ENCODE measurements around the gene DIAPH2.

The DIAPH2 gene

DNA sequence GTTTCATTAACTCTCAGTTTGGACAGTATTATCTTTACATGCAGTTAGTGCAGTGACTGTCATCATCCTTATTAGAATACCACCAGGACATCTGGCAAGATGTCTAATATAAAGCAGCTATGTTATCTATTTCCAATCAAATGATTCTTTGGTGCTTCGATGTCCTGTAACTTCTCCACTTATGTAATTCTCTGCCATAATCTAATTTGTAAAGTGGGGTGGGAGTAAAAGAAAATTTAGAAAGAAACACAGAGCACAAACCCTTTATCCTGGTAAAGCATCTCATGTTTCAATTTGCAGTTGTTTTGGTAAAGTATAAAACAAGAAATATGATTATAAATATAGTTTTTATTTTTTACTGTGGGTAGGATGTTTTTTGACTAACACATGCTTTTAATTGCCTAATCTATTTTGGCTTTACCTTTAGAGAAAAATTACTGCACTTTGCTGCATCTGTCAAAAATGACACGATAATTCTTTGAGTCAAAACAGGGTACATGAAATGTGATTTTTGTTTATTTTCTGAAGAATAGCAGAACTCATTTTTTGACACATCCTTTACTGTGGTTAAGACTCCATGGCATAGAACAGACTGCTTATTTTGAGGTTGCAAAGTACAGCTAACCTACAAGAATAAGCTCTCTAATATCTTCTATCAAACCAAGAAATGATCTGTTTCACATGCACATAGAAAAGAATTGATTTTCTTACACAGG, 581.9 kb downstream of the DIAPH2 start:
- Histone ChIP-seq H3K9me3 (no peaks in the 10 kb centered on the region), H3K27me3 (ENCODE audit: low read depth) (0 out of 2 replicates have a peak, but pooled peaks cover 3% of the 10 kb centered on the region), H3K4me3 (no peak overlapping the region), H3K4me1 (peaks cover 26% of the 10 kb centered on the region), H3K36me3 (replicated peaks) (no peaks in the 10 kb centered on the region)
- no peak for DNase-seq (ENCODE audit: low spot score in 2 of 2)
- in situ Hi-C loops (cut with MboI; ENCODE audit: low sequenced_read_pairs), result no loop called here

DNA sequence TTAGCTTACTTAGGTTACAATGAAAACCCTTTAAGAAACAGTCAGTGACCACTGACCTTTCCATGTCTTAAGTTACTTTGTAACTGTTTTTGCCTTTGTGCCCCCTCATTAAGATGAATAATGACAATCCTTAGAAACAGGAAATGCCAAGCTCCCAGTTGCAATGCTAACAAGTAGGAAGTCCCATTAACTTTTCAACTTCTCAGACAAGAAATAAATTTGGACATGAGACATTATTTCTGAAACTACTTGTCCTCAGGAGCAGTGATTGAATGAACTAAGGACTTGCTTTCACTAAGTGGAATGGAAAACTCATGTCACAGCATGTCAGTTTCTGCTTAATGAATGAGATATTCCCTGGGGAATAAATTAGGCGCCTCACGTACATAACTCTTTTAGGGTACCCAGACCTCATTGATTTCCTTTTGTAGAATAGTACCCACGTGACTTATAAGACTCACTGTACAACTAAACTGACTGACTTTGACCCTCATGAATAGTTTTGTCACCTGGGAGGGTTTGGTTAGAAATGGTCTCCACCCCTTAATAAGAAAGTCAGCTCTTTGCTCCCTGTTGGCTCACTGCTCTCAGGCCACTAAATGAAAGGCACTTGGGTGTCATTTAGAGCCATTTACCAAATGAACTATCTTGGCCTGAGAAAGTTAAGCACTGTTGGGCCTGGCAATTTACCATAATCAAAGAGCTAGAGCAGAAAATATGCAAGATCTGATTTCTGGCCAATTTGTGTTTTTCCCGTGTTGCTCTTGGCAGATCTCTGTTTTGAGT, 582.9 kb downstream of the DIAPH2 start:
- peaks cover 26% of the 10 kb centered on the region for H3K4me1 ChIP-seq
- no peaks in the 10 kb centered on the region for H3K9me3 ChIP-seq
- no peaks in the 10 kb centered on the region for H3K36me3 ChIP-seq (replicated peaks)
- H3K27me3 ChIP-seq (ENCODE audit: low read depth), result 0 out of 2 replicates have a peak, but pooled peaks cover 3% of the 10 kb centered on the region
- in situ Hi-C loops (cut with MboI; ENCODE audit: low sequenced_read_pairs), result no loop called here
- no peak overlapping the region for H3K4me3 ChIP-seq
- DNase-seq (ENCODE audit: low spot score in 2 of 2), result no peak

DNA sequence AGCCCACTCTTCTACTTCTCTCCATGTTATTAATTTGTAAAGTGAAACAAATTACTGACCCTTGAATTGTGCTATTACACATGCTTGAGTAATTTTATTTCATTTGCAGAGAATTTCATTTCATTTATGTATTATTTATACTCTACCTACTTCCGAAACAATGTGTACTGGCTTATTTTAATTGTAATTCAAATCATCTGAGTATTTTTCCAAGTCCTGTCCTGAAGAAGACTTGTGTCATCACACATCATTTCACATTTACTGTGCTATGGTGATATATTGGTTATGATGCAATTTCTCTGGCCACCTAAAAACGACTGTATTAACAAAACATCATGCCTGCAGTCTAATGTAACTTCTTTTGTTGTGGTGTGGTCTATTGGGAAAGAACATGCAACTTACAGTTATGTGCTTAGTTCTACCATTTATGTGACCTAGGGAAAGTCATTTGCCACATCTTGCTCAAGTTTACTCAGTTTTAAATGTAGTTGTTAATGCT, 583.6 kb downstream of the DIAPH2 start:
- DNase-seq (ENCODE audit: low spot score in 2 of 2), result no peak
- Histone ChIP-seq H3K4me3 (no peak overlapping the region), H3K9me3 (no peaks in the 10 kb centered on the region), H3K27me3 (ENCODE audit: low read depth) (0 out of 2 replicates have a peak, but pooled peaks cover 3% of the 10 kb centered on the region), H3K4me1 (peaks cover 26% of the 10 kb centered on the region), H3K36me3 (replicated peaks) (no peaks in the 10 kb centered on the region)
- in situ Hi-C loops (cut with MboI; ENCODE audit: low sequenced_read_pairs), result no loop called here

DNA sequence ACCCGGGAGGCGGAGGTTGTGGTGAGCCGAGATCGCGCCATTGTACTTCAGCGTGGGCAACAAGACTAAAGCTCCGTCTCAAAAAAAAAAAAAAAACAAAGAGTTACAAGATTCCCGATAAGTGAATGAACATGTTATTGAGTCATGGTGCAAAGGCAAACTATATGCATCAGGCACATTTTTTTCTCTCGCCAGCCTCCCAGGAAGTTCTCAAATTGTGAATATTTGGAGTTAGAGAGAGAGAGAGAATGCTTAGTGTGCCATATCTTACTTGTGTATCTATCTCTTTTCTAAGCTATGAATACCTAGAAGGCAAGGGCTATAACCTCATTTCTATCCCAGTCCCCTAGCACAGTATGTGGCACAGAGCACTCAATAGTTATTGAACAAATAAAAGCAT, 599.9 kb downstream of the DIAPH2 start:
- peaks cover 7% of the 10 kb centered on the region for H3K4me1 ChIP-seq
- no peaks in the 10 kb centered on the region for H3K9me3 ChIP-seq
- H3K36me3 ChIP-seq (replicated peaks), result no peaks in the 10 kb centered on the region
- no peak overlapping the region for H3K4me3 ChIP-seq
- in situ Hi-C loops (cut with MboI; ENCODE audit: low sequenced_read_pairs), result no loop called here
- H3K27me3 ChIP-seq (ENCODE audit: low read depth), result no peaks in the 10 kb centered on the region
- DNase-seq (ENCODE audit: low spot score in 2 of 2), result no peak

DNA sequence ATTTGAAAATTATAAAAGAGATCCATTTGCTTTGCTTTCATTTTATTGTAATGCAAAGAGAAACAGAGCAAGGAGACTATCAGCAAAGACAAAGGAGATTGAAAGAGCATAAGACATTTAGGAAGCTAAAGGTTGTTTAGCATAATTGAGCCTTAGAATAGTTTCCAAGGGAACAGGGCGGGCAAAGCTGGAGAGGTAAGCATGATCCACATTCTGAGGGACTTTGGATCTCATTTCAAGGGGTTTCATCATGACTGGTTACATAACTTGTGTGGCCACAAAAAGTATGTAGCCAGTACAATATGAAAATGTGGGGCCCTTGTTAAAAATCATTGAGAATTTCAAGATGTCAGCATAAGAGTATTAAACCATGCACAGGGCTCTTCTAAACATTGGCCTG, 605.6 kb downstream of the DIAPH2 start:
- H3K4me1 ChIP-seq, result peaks cover 16% of the 10 kb centered on the region
- no peaks in the 10 kb centered on the region for H3K36me3 ChIP-seq (replicated peaks)
- no peaks in the 10 kb centered on the region for H3K9me3 ChIP-seq
- in situ Hi-C loops (cut with MboI; ENCODE audit: low sequenced_read_pairs), result no loop called here
- H3K4me3 ChIP-seq, result no peak overlapping the region
- peak; percentile 74 to 96 for DNase-seq (ENCODE audit: low spot score in 2 of 2)
- no peaks in the 10 kb centered on the region for H3K27me3 ChIP-seq (ENCODE audit: low read depth)

DNA sequence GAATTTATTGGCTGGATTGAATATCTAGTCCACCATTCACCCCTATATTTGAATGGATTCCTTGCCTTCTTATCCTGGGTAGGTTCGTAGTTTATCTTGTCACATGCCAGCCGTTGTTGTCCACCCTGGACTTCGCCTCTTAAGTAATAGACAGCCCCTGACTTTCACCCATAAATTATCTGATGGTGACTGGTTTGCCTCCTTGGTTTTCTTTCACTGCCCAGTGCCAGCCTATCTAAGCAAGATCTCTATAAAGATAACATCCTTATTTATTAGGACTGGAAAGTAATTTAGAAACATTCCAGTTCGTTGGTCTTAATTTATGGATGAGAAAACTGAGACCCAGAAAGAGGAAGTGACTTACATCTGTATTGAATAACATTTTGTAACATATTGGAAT, 609.4 kb downstream of the DIAPH2 start:
- no peaks in the 10 kb centered on the region for H3K27me3 ChIP-seq (ENCODE audit: low read depth)
- no peak for DNase-seq (ENCODE audit: low spot score in 2 of 2)
- no peaks in the 10 kb centered on the region for H3K36me3 ChIP-seq (replicated peaks)
- in situ Hi-C loops (cut with MboI; ENCODE audit: low sequenced_read_pairs), result no loop called here
- H3K4me1 ChIP-seq, result peaks cover 18% of the 10 kb centered on the region
- H3K9me3 ChIP-seq, result no peaks in the 10 kb centered on the region
- no peak overlapping the region for H3K4me3 ChIP-seq

DNA sequence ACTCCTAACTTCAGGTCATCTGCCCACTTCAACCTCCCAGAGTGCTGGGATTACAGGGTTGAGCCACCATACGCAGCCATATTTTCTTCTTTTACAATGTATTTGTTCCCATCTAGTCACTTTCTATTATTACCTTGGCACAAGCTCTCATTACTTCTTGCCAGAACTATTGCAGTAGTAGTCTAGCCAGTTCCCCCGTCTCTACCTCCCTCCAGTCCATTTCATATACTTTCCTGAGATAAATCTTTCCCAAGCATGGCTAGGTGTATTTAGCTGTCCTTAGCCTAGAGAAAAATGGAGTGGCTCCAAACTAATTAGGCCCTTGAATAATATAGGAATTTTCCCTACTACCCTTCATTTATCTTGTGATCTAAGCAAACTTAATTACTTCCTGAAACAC, 611.3 kb downstream of the DIAPH2 start:
- H3K4me1 ChIP-seq, result peaks cover 14% of the 10 kb centered on the region
- H3K9me3 ChIP-seq, result no peaks in the 10 kb centered on the region
- in situ Hi-C loops (cut with MboI; ENCODE audit: low sequenced_read_pairs), result no loop called here
- DNase-seq (ENCODE audit: low spot score in 2 of 2), result no peak
- H3K27me3 ChIP-seq (ENCODE audit: low read depth), result no peaks in the 10 kb centered on the region
- H3K4me3 ChIP-seq, result no peak overlapping the region
- no peaks in the 10 kb centered on the region for H3K36me3 ChIP-seq (replicated peaks)

DNA sequence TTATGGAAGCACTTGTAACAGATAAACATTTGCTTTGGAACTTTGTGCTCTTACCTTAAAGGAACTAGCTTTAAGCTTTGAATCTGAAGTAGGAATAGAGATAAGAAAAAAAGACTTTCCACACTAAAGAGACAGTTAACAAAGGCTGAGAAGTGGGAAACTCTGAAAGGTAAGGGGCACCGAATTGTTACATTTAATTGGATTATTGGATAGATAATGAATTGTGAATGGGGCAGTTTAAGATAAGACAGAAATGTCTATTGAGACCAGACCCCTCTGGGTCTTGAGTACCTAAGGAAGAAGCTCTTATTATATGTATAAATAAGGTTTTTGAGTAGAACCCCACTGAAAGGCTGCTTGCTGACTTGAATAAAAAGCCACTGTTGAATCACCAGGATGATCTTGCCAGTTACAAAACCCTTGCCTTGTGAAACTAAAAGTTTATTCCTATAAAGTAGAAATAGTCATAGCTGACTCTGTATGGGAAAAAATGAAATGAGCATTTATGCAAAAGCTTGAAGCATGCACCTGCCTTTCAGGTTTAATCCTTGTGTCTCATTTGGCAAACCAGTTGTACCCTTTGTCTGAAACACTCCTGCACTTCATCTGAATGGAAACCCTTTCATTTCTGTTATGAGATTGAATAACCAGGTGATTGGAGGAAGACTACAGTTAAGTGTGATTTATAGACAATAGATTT, 622.3 kb downstream of the DIAPH2 start:
- no peaks in the 10 kb centered on the region for H3K27me3 ChIP-seq (ENCODE audit: low read depth)
- H3K9me3 ChIP-seq, result no peaks in the 10 kb centered on the region
- no peaks in the 10 kb centered on the region for H3K36me3 ChIP-seq (replicated peaks)
- peaks cover 30% of the 10 kb centered on the region for H3K4me1 ChIP-seq
- no peak overlapping the region for H3K4me3 ChIP-seq
- no peak for DNase-seq (ENCODE audit: low spot score in 2 of 2)
- in situ Hi-C loops (cut with MboI; ENCODE audit: low sequenced_read_pairs), result no loop called here

DNA sequence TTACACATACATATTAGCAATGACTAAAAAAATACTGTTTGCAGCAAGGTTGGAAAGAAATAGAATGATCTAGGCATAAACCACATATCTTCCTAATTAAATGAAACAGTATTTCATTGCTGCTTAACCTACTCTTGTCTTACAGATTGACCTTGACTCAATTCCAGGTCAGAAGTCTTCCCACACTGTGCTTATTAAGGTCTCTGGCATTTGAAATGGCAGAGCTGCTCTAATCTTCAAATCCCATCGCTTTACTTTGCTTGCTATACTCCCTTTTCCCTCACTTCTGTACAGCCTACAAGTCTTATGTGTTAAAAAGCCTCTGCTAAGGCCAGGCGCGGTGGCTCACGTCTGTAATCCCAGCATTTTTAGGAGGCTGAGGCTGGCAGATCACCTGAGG, 623.5 kb downstream of the DIAPH2 start:
- Histone ChIP-seq H3K27me3 (ENCODE audit: low read depth) (no peaks in the 10 kb centered on the region), H3K4me3 (no peak overlapping the region), H3K9me3 (no peaks in the 10 kb centered on the region), H3K36me3 (replicated peaks) (no peaks in the 10 kb centered on the region), H3K4me1 (peaks cover 31% of the 10 kb centered on the region)
- DNase-seq (ENCODE audit: low spot score in 2 of 2), result no peak
- in situ Hi-C loops (cut with MboI; ENCODE audit: low sequenced_read_pairs), result no loop called here

DNA sequence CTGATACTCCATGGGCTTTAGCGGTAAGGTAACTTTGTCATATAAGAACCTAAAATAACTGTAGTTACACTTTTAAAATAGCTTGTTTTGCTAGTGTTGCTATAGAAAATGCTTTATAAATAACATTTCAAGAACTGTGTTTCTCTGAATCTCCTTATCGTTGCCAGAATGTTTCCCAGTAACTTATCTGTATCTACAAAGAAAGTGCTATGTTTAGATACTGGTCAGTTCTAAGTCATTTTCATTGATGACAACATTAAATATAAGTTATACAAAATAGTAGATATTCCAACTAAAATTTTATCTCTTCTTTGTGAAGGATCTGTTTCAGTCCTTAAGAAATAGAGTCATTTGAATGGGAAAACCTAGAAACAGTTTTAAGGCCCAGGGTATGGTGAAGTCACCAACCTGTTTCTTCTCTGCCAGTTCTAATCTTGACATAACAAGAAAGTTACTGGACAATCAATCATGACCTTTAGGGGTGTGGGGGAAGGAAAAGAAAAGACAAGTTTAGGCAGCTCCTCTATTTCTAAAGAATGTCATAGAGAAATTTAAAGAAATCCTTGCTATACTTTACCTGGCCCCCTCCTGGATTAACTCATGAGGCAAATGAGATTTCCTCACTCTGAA, 625.0 kb downstream of the DIAPH2 start:
- DNase-seq (ENCODE audit: low spot score in 2 of 2), result peak in 1 of 2 experiments; percentile 44
- no peak overlapping the region for H3K4me3 ChIP-seq
- H3K9me3 ChIP-seq, result no peaks in the 10 kb centered on the region
- peaks cover 35% of the 10 kb centered on the region for H3K4me1 ChIP-seq
- H3K27me3 ChIP-seq (ENCODE audit: low read depth), result no peaks in the 10 kb centered on the region
- H3K36me3 ChIP-seq (replicated peaks), result no peaks in the 10 kb centered on the region
- in situ Hi-C loops (cut with MboI; ENCODE audit: low sequenced_read_pairs), result no loop called here

DNA sequence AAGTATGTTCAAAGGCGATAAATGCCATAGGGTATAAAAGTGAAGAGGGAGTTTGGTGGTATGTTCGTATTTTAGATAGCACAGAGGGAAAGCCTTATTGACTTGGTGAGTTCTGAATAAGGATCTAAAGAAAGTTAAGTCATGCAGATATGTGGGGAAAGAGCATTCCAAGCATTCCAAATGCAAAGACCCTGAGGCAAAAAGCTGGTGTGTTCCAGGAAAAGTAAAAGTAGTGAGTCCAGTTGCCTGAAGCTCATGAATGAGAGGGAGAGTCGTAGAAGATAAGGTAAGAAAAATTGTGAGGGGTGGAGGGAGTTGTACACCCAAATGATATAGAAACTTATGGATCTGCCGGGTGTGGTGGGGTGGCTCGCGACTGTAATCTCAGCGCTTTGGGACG, 625.7 kb downstream of the DIAPH2 start:
- H3K4me1 ChIP-seq, result peaks cover 36% of the 10 kb centered on the region
- H3K27me3 ChIP-seq (ENCODE audit: low read depth), result no peaks in the 10 kb centered on the region
- peak; percentile 82 to 99 for DNase-seq (ENCODE audit: low spot score in 2 of 2)
- no peaks in the 10 kb centered on the region for H3K36me3 ChIP-seq (replicated peaks)
- H3K4me3 ChIP-seq, result peak overlapping the region; percentile 3; the same call in 1 of the 2 replicates
- no peaks in the 10 kb centered on the region for H3K9me3 ChIP-seq
- in situ Hi-C loops (cut with MboI; ENCODE audit: low sequenced_read_pairs), result no loop called here

DNA sequence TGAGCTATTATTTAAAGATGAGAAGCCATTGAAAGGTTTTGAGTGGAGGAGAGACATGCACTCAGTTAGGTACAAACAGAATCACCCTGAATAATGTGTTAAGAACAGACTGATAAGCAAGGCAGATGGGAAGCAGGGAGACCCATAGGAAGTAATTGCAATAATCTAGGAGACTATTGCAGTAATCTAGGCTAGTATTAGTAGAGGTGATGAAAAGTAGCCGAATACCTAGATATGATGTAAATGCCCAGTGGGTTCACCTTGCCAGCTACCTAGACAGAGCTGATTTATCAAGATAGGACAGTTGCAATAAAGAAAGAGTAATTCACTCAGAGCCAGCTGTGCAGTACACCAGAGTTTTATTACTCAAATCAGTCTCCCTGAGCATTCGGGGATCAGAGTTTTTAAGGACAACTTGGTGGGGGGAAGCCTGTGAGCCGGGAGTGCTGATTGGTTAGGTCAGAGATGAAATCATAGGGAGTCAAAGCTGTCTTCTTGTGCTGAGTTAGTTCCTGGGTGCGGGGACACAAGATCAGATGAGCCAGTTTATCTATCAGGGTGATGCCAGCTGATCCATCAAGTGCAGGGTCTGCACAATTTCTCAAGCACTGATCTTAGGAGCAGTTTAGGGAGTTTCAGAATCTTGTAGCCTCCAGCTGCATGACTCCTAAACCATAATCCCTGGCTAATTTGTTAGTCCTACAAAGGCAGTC, 626.6 kb downstream of the DIAPH2 start:
- peak in 1 of 2 experiments; percentile 12 for DNase-seq (ENCODE audit: low spot score in 2 of 2)
- H3K4me1 ChIP-seq, result peaks cover 36% of the 10 kb centered on the region
- in situ Hi-C loops (cut with MboI; ENCODE audit: low sequenced_read_pairs), result no loop called here

DNA sequence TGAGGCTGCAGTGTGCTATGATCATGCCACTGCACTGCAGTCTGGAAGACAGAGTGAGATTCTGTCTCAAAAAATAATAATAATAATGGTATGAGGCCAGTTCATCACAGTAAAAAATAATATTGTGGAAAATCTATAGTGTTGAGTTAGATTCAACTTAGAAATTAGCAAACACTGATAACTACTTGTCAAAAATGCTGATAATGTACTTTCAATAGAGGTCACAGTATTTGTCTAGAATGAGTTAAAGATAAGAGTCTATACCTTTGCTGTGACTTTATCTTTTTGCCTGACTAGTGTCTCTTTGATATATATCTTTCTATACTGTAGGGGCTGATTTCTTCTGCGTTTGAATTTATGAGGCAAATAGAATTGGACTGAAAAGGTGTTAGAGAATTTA, 629.7 kb downstream of the DIAPH2 start:
- in situ Hi-C loops (cut with MboI; ENCODE audit: low sequenced_read_pairs), result no loop called here
- Histone ChIP-seq H3K4me1 (peaks cover 43% of the 10 kb centered on the region), H3K9me3 (no peaks in the 10 kb centered on the region), H3K4me3 (no peak overlapping the region), H3K27me3 (ENCODE audit: low read depth) (no peaks in the 10 kb centered on the region), H3K36me3 (replicated peaks) (no peaks in the 10 kb centered on the region)
- DNase-seq (ENCODE audit: low spot score in 2 of 2), result no peak

More for the DNA sequence above, 626.6 kb downstream of the DIAPH2 start:
- H3K27me3 ChIP-seq (ENCODE audit: low read depth), result no peaks in the 10 kb centered on the region
- no peaks in the 10 kb centered on the region for H3K36me3 ChIP-seq (replicated peaks)
- H3K4me3 ChIP-seq, result no peak overlapping the region
- no peaks in the 10 kb centered on the region for H3K9me3 ChIP-seq

All from HAP-1 (cell line).